Lung microvascular endothelial cell (primary cell): ENCODE measurements around the gene ZNF726. TPM values are rescaled to one million over a fixed set of nuclear protein-coding genes. Genes with fewer than 3 reads are reported as not detected.
"Not testable (repeated sequence)": the region's sequence is repeated elsewhere in the genome, so short reads cannot be mapped to it uniquely, and the experiment has no call there.

Experiments
- DNase-seq, 2 donors: peaks; one replicate each; pipeline versions ENCODE4 v3.0.0 to v3.0.0-alpha.2; 2010; ENCODE audit warnings: low read depth in 2 of 2
- total RNA-seq: library from RNA; depleted of rRNA; stranded (reverse); fragments of >200 nt; gene quantifications from 2 replicates; pipeline ENCODE4 v1.2.1, GENCODE V29; 2014

The ZNF726 gene
- total RNA-seq: 2.8 TPM in 2 replicates

GRCh38 chr19:23914402-23915286, at the start of gene ZNF726:
Gene ZNF726, plus strand, starts transcription at chr19:23914886. Its CDS starts 109 bp downstream, at chr19:23914995.
- DNase-seq: peak; percentile 88 to 95

GRCh38 chr19:23867895-23868294, 46.8 kb upstream of the ZNF726 start:
- no peak for DNase-seq

GRCh38 chr19:23868630-23869029, 46.1 kb upstream of the ZNF726 start:
- DNase-seq: no peak

GRCh38 chr19:23872282-23872919, 42.3 kb upstream of the ZNF726 start:
- DNase-seq: no peak

GRCh38 chr19:23876261-23876660, 38.4 kb upstream of the ZNF726 start:
- no peak for DNase-seq

DNA sequence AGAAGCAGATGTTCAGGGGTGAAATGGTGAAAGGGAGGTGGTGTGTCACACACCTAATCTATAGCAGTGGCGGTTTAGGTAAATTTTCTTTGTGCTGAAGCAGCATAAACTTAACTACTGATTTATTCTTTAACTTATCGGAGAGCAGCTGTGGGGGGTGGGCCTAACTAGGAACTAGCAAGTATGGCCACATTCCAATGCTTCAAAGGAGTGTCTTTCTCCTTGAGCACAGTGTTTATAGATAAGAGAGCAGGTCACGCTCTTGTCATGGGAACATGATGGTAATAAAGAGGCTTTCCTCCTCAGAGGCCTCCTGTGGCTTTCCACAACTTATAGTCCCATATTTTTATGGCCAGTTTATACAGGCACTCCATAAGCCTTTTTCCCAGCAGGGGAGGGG, 37.9 kb upstream of the ZNF726 start:
- DNase-seq: not testable (repeated sequence)

- DNase-seq: no peak
These were observed 32.2 kb upstream of the ZNF726 start for GRCh38 chr19:23882493-23882892.

DNA sequence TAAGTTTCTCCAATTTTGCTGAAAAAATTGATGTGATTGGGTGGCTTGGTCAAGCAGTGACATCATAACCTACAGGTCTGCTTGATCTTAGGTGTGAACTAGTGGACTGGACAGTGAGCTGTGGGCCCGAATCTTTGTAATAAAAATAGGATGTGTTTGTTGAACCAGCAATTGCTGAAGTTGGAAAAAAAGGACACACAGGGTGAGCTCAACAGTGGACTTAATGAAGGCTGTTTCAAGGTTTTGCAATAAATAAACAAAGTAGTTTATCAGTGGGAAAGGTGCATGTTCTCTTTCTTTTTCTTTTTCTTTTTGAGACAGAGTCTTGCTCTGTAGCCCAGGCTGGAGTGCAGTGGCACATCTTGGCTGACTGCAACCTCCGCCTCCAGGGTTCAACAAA, 30.3 kb upstream of the ZNF726 start:
- no peak for DNase-seq

- peak in 1 of 2 donors; percentile 11 for DNase-seq
These were observed 27.0 kb upstream of the ZNF726 start for GRCh38 chr19:23887642-23888041.

- DNase-seq: not testable (repeated sequence)
These were observed 18.6 kb upstream of the ZNF726 start for GRCh38 chr19:23896096-23896495.

DNA sequence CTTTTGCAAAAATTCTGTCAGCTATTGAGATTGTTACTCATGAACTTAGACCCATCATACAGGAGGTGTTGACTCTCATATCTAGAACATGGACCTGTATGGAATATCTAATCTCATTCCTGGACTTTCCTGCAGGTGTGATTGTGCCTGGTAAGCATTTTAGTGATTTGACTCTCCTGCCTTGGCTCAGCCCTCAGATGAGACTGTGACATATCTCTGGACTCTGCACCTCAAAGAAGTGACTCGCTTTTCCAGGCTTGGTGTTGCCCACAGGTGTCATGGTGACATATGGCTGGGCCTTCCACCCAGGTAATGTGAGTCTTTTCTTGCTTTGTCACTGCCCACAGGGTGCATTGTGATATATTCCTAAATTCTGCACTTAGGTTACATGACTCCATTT, 17.8 kb upstream of the ZNF726 start:
- DNase-seq: no peak

GRCh38 chr19:23901360-23901759, 13.3 kb upstream of the ZNF726 start:
- no peak for DNase-seq

DNA sequence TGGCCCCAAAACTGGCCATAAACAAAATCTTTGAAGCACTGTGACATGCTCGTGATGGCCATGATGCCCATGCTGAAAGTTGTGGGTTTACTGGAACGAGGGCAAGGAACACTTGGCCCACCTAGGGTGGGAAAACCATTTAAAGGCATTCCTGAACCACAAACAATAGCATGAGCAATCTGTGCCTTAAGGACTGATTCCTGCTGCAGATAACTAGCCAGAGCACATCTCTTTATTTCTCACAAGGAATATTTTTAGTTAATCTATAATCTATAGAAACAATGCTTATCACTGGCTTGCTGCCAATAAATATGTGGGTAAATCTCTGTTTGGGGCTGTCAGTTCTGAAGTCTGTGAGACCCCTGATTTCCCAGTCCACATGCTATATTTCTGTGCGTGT, 10.3 kb upstream of the ZNF726 start:
- no peak for DNase-seq

GRCh38 chr19:23905771-23906170, 8.9 kb upstream of the ZNF726 start:
- no peak for DNase-seq

GRCh38 chr19:23906835-23907234, 7.9 kb upstream of the ZNF726 start:
- no peak for DNase-seq

- no peak for DNase-seq
These were observed 6.5 kb upstream of the ZNF726 start for GRCh38 chr19:23908165-23908564.

- DNase-seq: no peak
These were observed 5.5 kb upstream of the ZNF726 start for GRCh38 chr19:23909222-23909621.

- DNase-seq: no peak
These were observed 755 bp upstream of the ZNF726 start for GRCh38 chr19:23913931-23914330.

- no peak for DNase-seq
These were observed 2.3 kb downstream of the ZNF726 start for GRCh38 chr19:23916991-23917390.

GRCh38 chr19:23917856-23918255, 3.2 kb downstream of the ZNF726 start:
- DNase-seq: no peak

GRCh38 chr19:23925285-23925684, 10.6 kb downstream of the ZNF726 start:
- DNase-seq: no peak

- no peak for DNase-seq
These were observed 18.2 kb downstream of the ZNF726 start for GRCh38 chr19:23932878-23933277.

DNA sequence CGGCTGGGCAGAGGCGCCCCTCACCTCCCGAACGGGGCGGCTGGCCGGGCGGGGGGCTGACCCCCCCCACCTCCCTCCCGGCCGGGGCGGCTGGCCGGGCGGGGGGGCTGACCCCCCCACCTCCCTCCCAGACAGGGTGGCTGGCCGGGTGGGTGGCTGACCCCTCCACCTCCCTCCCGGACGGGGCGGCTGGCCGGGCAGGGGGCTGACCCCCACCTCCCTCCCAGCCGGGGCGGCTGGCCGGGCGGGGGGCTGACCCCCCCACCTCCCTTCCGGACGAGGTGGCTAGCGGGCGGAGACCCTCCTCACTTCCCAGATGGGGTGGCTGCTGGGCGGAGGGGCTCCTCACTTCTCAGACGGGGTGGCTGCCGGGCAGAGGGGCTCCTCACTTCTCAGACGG, 22.3 kb downstream of the ZNF726 start:
- not testable (repeated sequence) for DNase-seq
